ENCODE measurements around the gene RPTOR. TPM values are rescaled to one million over a fixed set of nuclear protein-coding genes. Genes with fewer than 3 reads are reported as not detected.

The RPTOR gene
- total and polyA plus RNA-seq, 2 donors = 8.1 to 10.3 TPM

DNA sequence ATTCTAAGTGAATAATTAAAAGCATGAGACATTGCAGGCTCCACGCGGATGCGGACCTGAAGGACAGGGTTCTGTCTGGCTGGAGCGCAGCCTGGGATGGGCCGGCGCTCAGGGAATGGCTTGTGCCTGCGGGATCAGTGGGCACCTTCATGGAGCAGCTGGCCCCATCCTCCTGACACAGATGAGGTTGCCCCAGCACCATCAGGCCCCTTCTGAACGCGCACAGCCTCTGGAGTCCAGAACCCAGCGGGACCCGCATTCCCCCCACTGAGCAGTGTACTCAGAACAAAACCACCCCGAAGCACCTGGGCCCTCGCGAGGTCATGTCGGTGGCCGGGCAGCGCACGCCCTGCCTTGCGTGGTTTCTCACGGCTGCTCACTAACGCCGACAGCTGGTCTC lies 376.5 kb downstream of the RPTOR start:
- DNase-seq (ENCODE audit: low read depth in 6 of 9, low spot score in 9 of 9) = no peak
- Histone ChIP-seq H3K27ac (ENCODE audit: low read depth in 1 of 2, low read length in 1 of 2) (no peak overlapping the region), H3K36me3 (ENCODE audit: control insufficient read depth in 2 of 2, insufficient read depth in 2 of 2, low read length in 1 of 2) (peaks cover 73 to 79% of the 10 kb centered on the region in 2 donors), H3K27me3 (ENCODE audit: control insufficient read depth in 2 of 2, insufficient read depth in 1 of 2, low read length in 1 of 2) (no peaks in the 10 kb centered on the region), H3K4me3 (ENCODE audit: low read length in 2 of 2) (no peak overlapping the region), H3K4me1 (ENCODE audit: control insufficient read depth in 2 of 2, insufficient read depth in 2 of 2, low read length in 2 of 2) (peaks cover 0 to 6% of the 10 kb centered on the region in 2 donors), H3K9me3 (ENCODE audit: control insufficient read depth in 2 of 2, insufficient read depth in 1 of 2, low read length in 1 of 2) (peaks cover 0 to 5% of the 10 kb centered on the region in 2 donors)
- 90% methylated on average over 22 of the region's 22 CpGs for WGBS

DNA sequence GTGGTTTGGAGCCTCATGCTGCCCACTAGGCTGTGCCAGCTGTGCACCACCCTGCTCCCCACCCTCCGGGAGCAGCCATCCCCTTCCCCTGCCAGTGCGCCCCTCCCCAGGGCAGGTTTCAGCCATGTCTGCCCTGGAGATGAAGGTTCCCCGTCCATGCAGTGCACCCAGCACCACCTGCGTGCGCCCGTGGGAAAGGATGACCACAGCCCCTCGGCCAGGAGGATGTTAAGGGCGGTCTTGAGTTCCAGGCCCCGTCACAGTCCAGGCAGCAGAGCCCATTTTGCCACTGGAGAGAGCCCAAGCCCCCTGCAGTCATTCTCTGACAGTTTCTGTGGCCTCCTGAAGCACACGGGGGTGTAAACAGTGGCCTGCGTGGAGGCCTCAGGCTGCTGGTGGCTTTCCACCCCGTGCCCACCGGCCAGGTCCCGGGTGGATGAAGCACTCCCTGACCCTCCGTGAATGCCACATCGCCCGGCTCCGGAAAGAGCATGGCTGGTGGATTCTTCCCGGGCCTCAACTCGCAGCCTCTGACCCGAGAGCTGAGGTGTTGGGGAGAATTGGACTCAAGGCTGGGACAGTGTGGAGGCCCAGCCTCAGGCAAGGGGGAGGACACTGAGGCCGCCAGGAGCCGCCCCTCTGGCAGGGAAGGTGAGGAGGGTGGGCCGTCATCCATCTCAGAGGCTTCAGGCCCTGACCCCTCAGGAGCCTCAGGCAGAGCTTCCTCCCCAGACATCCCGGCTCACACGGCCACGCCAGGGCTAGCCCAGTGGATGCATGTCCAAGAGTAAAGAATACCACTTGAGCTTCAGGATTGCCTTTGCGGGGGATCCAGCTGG lies 377.3 kb downstream of the RPTOR start:
- WGBS = 98% methylated on average over 28 of the region's 28 CpGs
- Histone ChIP-seq H3K27me3 (ENCODE audit: control insufficient read depth in 2 of 2, insufficient read depth in 1 of 2, low read length in 1 of 2) (no peaks in the 10 kb centered on the region), H3K4me3 (ENCODE audit: low read length in 2 of 2) (no peak overlapping the region), H3K4me1 (ENCODE audit: control insufficient read depth in 2 of 2, insufficient read depth in 2 of 2, low read length in 2 of 2) (peaks cover 0 to 6% of the 10 kb centered on the region in 2 donors), H3K9me3 (ENCODE audit: control insufficient read depth in 2 of 2, insufficient read depth in 1 of 2, low read length in 1 of 2) (no peaks in the 10 kb centered on the region), H3K36me3 (ENCODE audit: control insufficient read depth in 2 of 2, insufficient read depth in 2 of 2, low read length in 1 of 2) (peaks cover 78 to 80% of the 10 kb centered on the region in 2 donors), H3K27ac (ENCODE audit: low read depth in 1 of 2, low read length in 1 of 2) (no peak overlapping the region)
- DNase-seq (ENCODE audit: low read depth in 6 of 9, low spot score in 9 of 9) = no peak

DNA sequence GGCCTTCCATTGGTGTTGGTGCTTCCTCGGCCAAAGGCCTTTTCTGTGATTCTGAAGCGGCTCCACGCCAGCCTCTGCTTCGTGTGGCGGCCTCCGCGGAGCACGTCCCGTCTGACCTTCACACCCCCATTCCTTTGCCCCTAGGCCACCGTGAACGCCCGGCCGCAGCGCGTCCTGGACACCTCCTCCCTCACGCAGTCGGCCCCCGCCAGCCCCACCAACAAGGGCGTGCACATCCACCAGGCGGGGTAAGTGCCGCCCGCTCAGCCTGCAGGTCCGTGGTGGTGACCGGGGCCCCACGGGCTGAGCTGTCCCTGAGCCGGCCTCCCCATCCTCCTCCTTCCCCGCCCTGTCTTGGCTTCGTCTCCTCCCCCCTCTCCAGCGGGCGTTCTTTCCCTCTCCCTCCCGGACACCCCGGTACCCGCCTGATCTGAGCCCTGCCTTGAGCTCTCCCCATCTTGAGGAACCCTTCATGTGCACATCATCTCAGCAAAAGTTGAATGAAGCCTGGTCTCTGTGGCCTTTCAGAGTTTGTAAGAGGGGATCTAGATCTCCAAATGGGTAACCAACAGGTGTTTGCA lies 378.0 kb downstream of the RPTOR start:
- Histone ChIP-seq H3K4me1 (ENCODE audit: control insufficient read depth in 2 of 2, insufficient read depth in 2 of 2, low read length in 2 of 2) (peaks cover 0 to 6% of the 10 kb centered on the region in 2 donors), H3K9me3 (ENCODE audit: control insufficient read depth in 2 of 2, insufficient read depth in 1 of 2, low read length in 1 of 2) (no peaks in the 10 kb centered on the region), H3K4me3 (ENCODE audit: low read length in 2 of 2) (no peak overlapping the region), H3K27me3 (ENCODE audit: control insufficient read depth in 2 of 2, insufficient read depth in 1 of 2, low read length in 1 of 2) (no peaks in the 10 kb centered on the region), H3K27ac (ENCODE audit: low read depth in 1 of 2, low read length in 1 of 2) (no peak overlapping the region), H3K36me3 (ENCODE audit: control insufficient read depth in 2 of 2, insufficient read depth in 2 of 2, low read length in 1 of 2) (peaks cover 79% of the 10 kb centered on the region in 2 donors)
- WGBS = 96% methylated on average over 33 of the region's 33 CpGs
- DNase-seq (ENCODE audit: low read depth in 6 of 9, low spot score in 9 of 9) = no peak

DNA sequence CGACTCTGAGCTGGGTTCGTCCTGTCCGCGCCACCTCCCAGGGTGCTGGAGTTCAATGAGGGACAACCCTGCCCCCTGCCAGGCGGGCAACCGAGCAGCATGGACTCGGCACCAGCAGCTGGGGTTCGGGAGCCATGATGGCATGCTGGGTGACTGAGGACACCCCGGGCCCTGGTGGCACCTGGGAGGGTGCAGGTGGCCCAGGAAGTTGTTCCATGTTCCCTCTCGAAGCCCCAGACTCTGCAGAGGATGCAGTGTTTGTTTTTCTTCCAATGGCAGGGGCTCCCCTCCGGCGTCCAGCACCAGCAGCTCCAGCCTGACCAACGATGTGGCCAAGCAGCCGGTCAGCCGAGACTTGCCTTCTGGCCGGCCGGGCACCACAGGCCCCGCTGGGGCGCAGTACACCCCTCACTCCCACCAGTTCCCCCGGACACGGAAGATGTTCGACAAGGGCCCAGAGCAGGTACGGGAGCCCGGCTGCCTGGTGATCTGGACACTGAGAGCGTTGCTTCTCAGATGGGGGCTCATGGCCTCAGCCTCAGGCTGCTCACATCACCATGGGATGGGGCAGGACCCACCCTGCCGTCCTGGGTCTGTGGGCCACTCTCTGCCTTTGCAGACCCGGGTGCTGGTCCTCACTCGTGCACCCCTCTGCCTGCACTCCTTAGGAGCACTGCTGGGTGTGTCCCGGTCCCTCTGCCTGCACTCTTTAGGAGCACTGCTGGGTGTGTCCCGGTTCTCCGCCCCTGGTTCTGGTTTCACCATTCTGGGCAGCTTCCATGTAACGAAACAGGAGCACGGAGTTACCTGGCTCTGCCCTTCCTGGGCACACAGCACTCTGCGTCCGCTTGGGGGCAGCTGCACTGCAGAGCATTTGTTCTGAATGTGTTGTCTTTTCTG lies 378.8 kb downstream of the RPTOR start:
- Histone ChIP-seq H3K4me3 (ENCODE audit: low read length in 2 of 2) (no peak overlapping the region), H3K27me3 (ENCODE audit: control insufficient read depth in 2 of 2, insufficient read depth in 1 of 2, low read length in 1 of 2) (no peaks in the 10 kb centered on the region), H3K27ac (ENCODE audit: low read depth in 1 of 2, low read length in 1 of 2) (no peak overlapping the region), H3K9me3 (ENCODE audit: control insufficient read depth in 2 of 2, insufficient read depth in 1 of 2, low read length in 1 of 2) (no peaks in the 10 kb centered on the region), H3K36me3 (ENCODE audit: control insufficient read depth in 2 of 2, insufficient read depth in 2 of 2, low read length in 1 of 2) (peaks cover 71 to 78% of the 10 kb centered on the region in 2 donors), H3K4me1 (ENCODE audit: control insufficient read depth in 2 of 2, insufficient read depth in 2 of 2, low read length in 2 of 2) (peaks cover 0 to 6% of the 10 kb centered on the region in 2 donors)
- 97% methylated on average over 35 of the region's 35 CpGs for WGBS
- DNase-seq (ENCODE audit: low read depth in 6 of 9, low spot score in 9 of 9) = no peak

DNA sequence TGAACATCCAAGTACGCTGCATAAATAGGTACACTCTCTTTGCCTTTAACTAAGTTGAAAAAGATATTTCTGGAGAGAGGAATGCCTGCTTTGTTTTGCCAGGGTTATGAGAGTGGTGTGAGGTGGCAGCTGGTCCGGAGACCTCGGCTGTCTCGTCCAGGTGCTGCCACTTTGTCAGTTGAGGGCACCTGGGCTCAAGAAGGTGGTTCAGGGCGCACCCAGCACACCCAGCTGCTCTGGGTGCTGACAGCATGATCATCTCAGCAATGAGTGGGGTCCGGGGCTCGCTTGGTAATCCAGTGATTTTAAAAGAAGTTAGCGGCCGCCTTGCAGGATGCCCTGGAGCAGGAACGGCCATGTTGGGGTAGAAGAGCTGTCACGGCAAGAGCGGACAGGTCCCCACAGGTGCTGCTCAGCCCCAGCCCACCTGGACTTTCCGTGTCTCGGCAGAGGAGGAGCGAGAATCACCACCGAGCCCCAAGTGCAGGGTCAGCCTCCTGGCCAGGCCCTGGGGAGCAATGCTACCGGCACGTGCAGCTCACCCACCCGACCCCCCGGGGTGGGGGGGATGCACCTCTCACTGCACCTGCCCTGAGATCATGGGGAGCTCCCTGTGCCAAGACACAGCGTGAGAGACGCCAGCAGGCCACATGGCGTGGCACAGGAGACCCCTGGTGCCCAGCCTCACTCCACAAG lies 379.6 kb downstream of the RPTOR start:
- DNase-seq (ENCODE audit: low read depth in 6 of 9, low spot score in 9 of 9) = no peak
- no peaks in the 10 kb centered on the region for H3K9me3 ChIP-seq (ENCODE audit: control insufficient read depth in 2 of 2, insufficient read depth in 1 of 2, low read length in 1 of 2)
- H3K4me3 ChIP-seq (ENCODE audit: low read length in 2 of 2) = no peak overlapping the region
- no peak overlapping the region for H3K27ac ChIP-seq (ENCODE audit: low read depth in 1 of 2, low read length in 1 of 2)
- H3K27me3 ChIP-seq (ENCODE audit: control insufficient read depth in 2 of 2, insufficient read depth in 1 of 2, low read length in 1 of 2) = no peaks in the 10 kb centered on the region
- peaks cover 0 to 6% of the 10 kb centered on the region in 2 donors for H3K4me1 ChIP-seq (ENCODE audit: control insufficient read depth in 2 of 2, insufficient read depth in 2 of 2, low read length in 2 of 2)
- 97% methylated on average over 23 of the region's 23 CpGs for WGBS
- H3K36me3 ChIP-seq (ENCODE audit: control insufficient read depth in 2 of 2, insufficient read depth in 2 of 2, low read length in 1 of 2) = peaks cover 63 to 74% of the 10 kb centered on the region in 2 donors

DNA sequence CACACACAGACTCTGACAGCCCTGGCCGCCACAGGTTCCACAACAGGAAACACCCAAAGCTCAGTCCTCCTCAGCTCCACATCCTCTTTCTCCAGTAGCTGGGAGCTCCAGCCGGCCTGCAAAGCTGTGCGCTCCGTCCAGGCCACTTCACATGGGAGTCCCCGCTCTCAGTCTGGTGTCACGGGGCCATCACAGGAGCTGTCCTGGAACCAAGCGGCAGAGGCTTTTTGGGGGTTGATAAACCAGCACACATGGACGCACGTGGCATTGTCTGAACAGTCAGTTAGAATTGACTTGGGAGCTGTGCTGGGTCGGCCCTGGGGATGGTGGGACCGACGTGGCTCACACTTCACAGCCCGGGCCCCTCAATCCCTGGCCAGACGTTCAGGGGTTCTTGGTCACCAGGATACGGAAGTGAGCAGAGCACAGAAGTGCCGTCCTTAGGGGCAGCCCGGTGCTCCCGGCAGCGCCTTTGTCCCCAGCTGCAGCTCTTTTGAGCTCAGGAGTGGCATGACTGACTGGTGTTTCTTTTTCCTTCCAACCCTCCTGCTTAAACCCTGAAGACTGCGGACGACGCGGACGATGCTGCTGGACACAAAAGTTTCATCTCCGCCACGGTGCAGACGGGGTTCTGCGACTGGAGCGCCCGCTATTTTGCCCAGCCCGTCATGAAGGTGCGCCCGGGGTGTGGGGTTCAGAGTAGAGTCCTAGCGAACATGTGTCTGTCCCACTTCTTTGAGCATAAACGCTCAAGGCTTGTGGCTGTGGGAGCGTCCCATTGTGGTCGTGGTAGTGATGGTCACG lies 380.4 kb downstream of the RPTOR start:
- no peaks in the 10 kb centered on the region for H3K27me3 ChIP-seq (ENCODE audit: control insufficient read depth in 2 of 2, insufficient read depth in 1 of 2, low read length in 1 of 2)
- H3K4me1 ChIP-seq (ENCODE audit: control insufficient read depth in 2 of 2, insufficient read depth in 2 of 2, low read length in 2 of 2) = peaks cover 0 to 6% of the 10 kb centered on the region in 2 donors
- no peak overlapping the region for H3K4me3 ChIP-seq (ENCODE audit: low read length in 2 of 2)
- DNase-seq (ENCODE audit: low read depth in 6 of 9, low spot score in 9 of 9) = no peak
- WGBS = 95% methylated on average over 38 of the region's 38 CpGs
- peaks cover 56 to 67% of the 10 kb centered on the region in 2 donors for H3K36me3 ChIP-seq (ENCODE audit: control insufficient read depth in 2 of 2, insufficient read depth in 2 of 2, low read length in 1 of 2)
- H3K27ac ChIP-seq (ENCODE audit: low read depth in 1 of 2, low read length in 1 of 2) = no peak overlapping the region
- no peaks in the 10 kb centered on the region for H3K9me3 ChIP-seq (ENCODE audit: control insufficient read depth in 2 of 2, insufficient read depth in 1 of 2, low read length in 1 of 2)

DNA sequence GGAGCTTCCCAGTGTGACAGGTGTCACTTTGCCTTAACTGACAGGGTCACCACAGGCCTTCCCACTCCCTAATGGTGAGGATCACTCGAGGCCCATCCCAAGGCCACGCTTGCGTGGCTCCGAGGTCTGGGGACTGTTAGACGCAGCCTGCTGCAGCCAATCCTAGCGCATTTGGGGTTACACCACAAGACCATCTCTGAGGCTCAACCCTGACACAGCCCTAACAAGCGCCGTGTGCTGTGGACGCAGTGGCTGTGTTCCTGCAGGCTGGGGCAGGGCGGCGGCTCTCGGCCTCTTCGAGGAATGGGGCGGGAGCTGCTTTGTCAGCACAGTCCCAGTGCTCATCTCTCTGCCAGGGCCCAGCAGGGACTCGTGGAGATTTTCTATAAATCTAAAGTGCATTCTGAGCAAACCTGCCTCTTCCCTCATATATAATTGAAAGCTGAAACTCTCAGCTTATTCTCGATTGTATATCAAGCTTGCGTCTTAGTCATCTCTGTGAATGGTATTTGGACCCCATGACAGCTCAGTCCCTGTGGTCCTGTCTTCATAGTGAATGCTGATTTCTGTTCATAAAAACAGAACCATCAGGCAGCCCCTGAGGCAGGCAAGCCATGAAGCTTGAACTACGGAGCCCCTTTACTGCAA lies 381.2 kb downstream of the RPTOR start:
- peaks cover 52 to 64% of the 10 kb centered on the region in 2 donors for H3K36me3 ChIP-seq (ENCODE audit: control insufficient read depth in 2 of 2, insufficient read depth in 2 of 2, low read length in 1 of 2)
- H3K4me1 ChIP-seq (ENCODE audit: control insufficient read depth in 2 of 2, insufficient read depth in 2 of 2, low read length in 2 of 2) = peaks cover 0 to 3% of the 10 kb centered on the region in 2 donors
- DNase-seq (ENCODE audit: low read depth in 6 of 9, low spot score in 9 of 9) = no peak
- H3K27ac ChIP-seq (ENCODE audit: low read depth in 1 of 2, low read length in 1 of 2) = no peak overlapping the region
- no peaks in the 10 kb centered on the region for H3K27me3 ChIP-seq (ENCODE audit: control insufficient read depth in 2 of 2, insufficient read depth in 1 of 2, low read length in 1 of 2)
- H3K9me3 ChIP-seq (ENCODE audit: control insufficient read depth in 2 of 2, insufficient read depth in 1 of 2, low read length in 1 of 2) = no peaks in the 10 kb centered on the region
- H3K4me3 ChIP-seq (ENCODE audit: low read length in 2 of 2) = no peak overlapping the region
- 88% methylated on average over 18 of the region's 18 CpGs for WGBS

All from thymus (tissue), 11 donors.